Measurements from ENCODE around the gene NUB1. TPM values are rescaled to one million over a fixed set of nuclear protein-coding genes. Genes with fewer than 3 reads are reported as not detected.

Gene NUB1
- total RNA-seq, 1 experiment from 2014 or later, result 48.5 TPM

GRCh38 chr7:151336027-151336708 lies 5.4 kb upstream of the NUB1 start:
- Histone ChIP-seq H2AK5ac (ENCODE audit: insufficient read length, low read length) (no peak overlapping the region), H3K4me2 (ENCODE audit: insufficient read depth, insufficient read length, low read length) (no peak overlapping the region), H2BK20ac (ENCODE audit: low read depth, low read length, poor library complexity, severe bottlenecking) (no peak overlapping the region), H4K91ac (ENCODE audit: insufficient read length, low read depth, low read length) (no peak overlapping the region), H3K23me2 (ENCODE audit: insufficient read length, low read depth, low read length, poor library complexity, severe bottlenecking) (no peaks in the 10 kb centered on the region), H2BK120ac (ENCODE audit: low read depth, low read length, poor library complexity, severe bottlenecking) (no peak overlapping the region), H3K23ac (ENCODE audit: insufficient read length, low read depth, low read length) (no peak overlapping the region), H2BK15ac (ENCODE audit: low read depth, low read length) (no peak overlapping the region), H3K56ac (ENCODE audit: insufficient read length, low read depth, low read length) (no peak overlapping the region), H2BK12ac (ENCODE audit: insufficient read length, low read depth, low read length) (no peak overlapping the region), H3K79me2 (ENCODE audit: insufficient read depth, low read length) (no peaks in the 10 kb centered on the region), H2AFZ (ENCODE audit: low read length) (no peak overlapping the region), H3K27ac (ENCODE audit: insufficient read length, low read depth, low read length) (no peak overlapping the region), H3K9me3 (ENCODE audit: control insufficient read depth, low read depth, low read length) (no peaks in the 10 kb centered on the region), H3K4ac (ENCODE audit: low read depth, low read length) (no peak overlapping the region), H3K4me1 (ENCODE audit: insufficient read depth, low read length) (0 out of 2 replicates have a peak, but pooled peaks cover 2% of the 10 kb centered on the region), H4K20me1 (ENCODE audit: control insufficient read depth, insufficient read depth, insufficient read length) (no peaks in the 10 kb centered on the region), H3K9ac (ENCODE audit: extremely low read depth, insufficient read length, low read length) (no peak overlapping the region), H4K5ac (ENCODE audit: insufficient read length, low read depth, low read length) (no peak overlapping the region), H3K27me3 (ENCODE audit: insufficient read depth, low read length) (peaks cover 2% of the 10 kb centered on the region; the same call in 1 of the 2 replicates), H3K14ac (ENCODE audit: insufficient read depth, low read length) (no peak overlapping the region), H4K8ac (replicated peaks; ENCODE audit: insufficient read length, low read depth, low read length) (no peak overlapping the region), H3K18ac (ENCODE audit: insufficient read length, low read depth, low read length) (no peak overlapping the region), H2BK5ac (ENCODE audit: insufficient read length, low read length) (no peak overlapping the region), H3T11ph (ENCODE audit: low read length) (no peak overlapping the region), H3K79me1 (ENCODE audit: insufficient read depth, low read depth, low read length, poor library complexity, severe bottlenecking) (no peaks in the 10 kb centered on the region)
- no peak for DNase-seq
- no peak overlapping the region for H3K27ac Mint-ChIP-seq
- H3K36me3 Mint-ChIP-seq (ENCODE audit: insufficient read depth in 1 of 3, low read depth in 3 of 3), result no peaks in the 10 kb centered on the region
- peaks cover 3 to 7% of the 10 kb centered on the region in 2 experiments for H3K4me1 Mint-ChIP-seq
- H3K27me3 Mint-ChIP-seq (ENCODE audit: low read depth), result peaks cover 5% of the 10 kb centered on the region
- no peak for TF ChIP-seq CTCF (conservative IDR thresholded peaks at IDR 0.05)
- no CpG with 5 or more reads among the region's 12 CpGs for WGBS (ENCODE audit: extremely low coverage, insufficient read length, low lambda C conversion rate)
- H3K4me3 Mint-ChIP-seq, result no peak overlapping the region
- H3K9me3 Mint-ChIP-seq, result peaks cover 0 to 2% of the 10 kb centered on the region in 2 experiments; a peak in 2 of 5 replicates
